Measurements from ENCODE around the gene PRKCZ. TPM values are rescaled to one million over a fixed set of nuclear protein-coding genes. Genes with fewer than 3 reads are reported as not detected.
A peak's percentile ranks its signal among the peaks of the same experiment; 100 is the strongest.

Gene PRKCZ
- total RNA-seq, 1 donor from 2014 or later: 22.1 TPM

- peak; percentile 6 for ATAC-seq
- no peak for DNase-seq (ENCODE audit: low spot score)
Measured at GRCh38 chr1:2215909-2216766, 165.9 kb downstream of the PRKCZ start.

- DNase-seq (ENCODE audit: low spot score): no peak
Measured at GRCh38 chr1:2216767-2217058, 166.5 kb downstream of the PRKCZ start.

GRCh38 chr1:2221271-2221670 lies 171.1 kb downstream of the PRKCZ start:
- ATAC-seq: no peak
- DNase-seq (ENCODE audit: low spot score): no peak

More at GRCh38 chr1:2216767-2217058, 166.5 kb downstream of the PRKCZ start:
- ATAC-seq: no peak

GRCh38 chr1:2224170-2224584 lies 174.0 kb downstream of the PRKCZ start:
- ATAC-seq: no peak
- DNase-seq (ENCODE audit: low spot score): no peak

GRCh38 chr1:2224631-2225428 lies 174.6 kb downstream of the PRKCZ start:
- ATAC-seq (no peak), DNase-seq (ENCODE audit: low spot score) (no peak)

- DNase-seq (ENCODE audit: low spot score) (no peak), ATAC-seq (no peak)
Measured at GRCh38 chr1:2226525-2227345, 176.5 kb downstream of the PRKCZ start.

GRCh38 chr1:2227346-2228156 lies 177.3 kb downstream of the PRKCZ start:
- peak; percentile 97 for DNase-seq (ENCODE audit: low spot score)
- peak; percentile 73 for ATAC-seq

- no peak for DNase-seq (ENCODE audit: low spot score)
- ATAC-seq: no peak
Measured at GRCh38 chr1:2228157-2228594, 178.0 kb downstream of the PRKCZ start, which contains the start of gene SKI. TSS of gene SKI (plus strand) at chr1:2228319. CDS start at chr1:2228767, 448 bp downstream.

- no peak for ATAC-seq
Measured at GRCh38 chr1:2228694-2229036, 178.5 kb downstream of the PRKCZ start.

GRCh38 chr1:2229037-2229864 lies 179.0 kb downstream of the PRKCZ start:
- DNase-seq (ENCODE audit: low spot score) (peak; percentile 76), ATAC-seq (peak; percentile 17)

More at GRCh38 chr1:2228694-2229036, 178.5 kb downstream of the PRKCZ start:
- DNase-seq (ENCODE audit: low spot score): peak; percentile 57

GRCh38 chr1:2229911-2230731 lies 179.9 kb downstream of the PRKCZ start:
- peak; percentile 40 for ATAC-seq
- peak; percentile 87 for DNase-seq (ENCODE audit: low spot score)

GRCh38 chr1:2230781-2231531 lies 180.7 kb downstream of the PRKCZ start:
- ATAC-seq (no peak), DNase-seq (ENCODE audit: low spot score) (no peak)

GRCh38 chr1:2231532-2232254 lies 181.5 kb downstream of the PRKCZ start:
- DNase-seq (ENCODE audit: low spot score): peak; percentile 91
- peak; percentile 43 for ATAC-seq

GRCh38 chr1:2232255-2232915 lies 182.2 kb downstream of the PRKCZ start:
- DNase-seq (ENCODE audit: low spot score) (no peak), ATAC-seq (peak; percentile 1)

GRCh38 chr1:2232916-2233438 lies 182.8 kb downstream of the PRKCZ start:
- DNase-seq (ENCODE audit: low spot score): peak; percentile 77
- peak; percentile 9 for ATAC-seq

- DNase-seq (ENCODE audit: low spot score): no peak
- no peak for ATAC-seq
Measured at GRCh38 chr1:2233468-2233867, 183.3 kb downstream of the PRKCZ start.
